DMS53 treated with DMSO at 0.1 percent for 48 hours (cell line): Measurements from ENCODE around the gene DDX56.
"Not testable (repeated sequence)": the region's sequence is repeated elsewhere in the genome, so short reads cannot be mapped to it uniquely, and the experiment has no call there.

ENCODE experiments used
- DNase-seq: peaks from one replicate; lab custom pipeline; 2025; ENCODE audit not compliant: unreplicated experiment; lab: John Stamatoyannopoulos, UW

DDX56 gene

DNA sequence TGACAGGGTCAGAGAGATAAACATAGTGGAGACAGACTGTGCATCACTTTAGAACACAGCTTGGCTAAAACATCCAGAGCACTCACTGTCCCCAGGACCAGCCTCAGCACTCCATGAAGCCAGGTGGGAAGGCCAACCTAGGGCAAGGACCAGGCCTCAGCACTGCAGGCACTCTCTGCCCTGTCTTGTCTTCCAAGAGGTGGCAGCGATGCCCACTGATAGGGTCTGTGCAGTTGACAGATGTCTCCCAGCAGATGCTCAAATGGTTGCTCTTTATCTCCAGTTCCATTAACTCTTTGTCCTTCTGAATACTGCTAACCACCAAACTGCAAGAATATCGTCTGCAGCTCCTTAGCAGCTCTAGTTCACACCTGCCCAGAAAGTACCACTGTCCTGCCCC, 9.1 kb downstream of the DDX56 start:
- no peak for DNase-seq

- no peak for DNase-seq
These were observed 10.5 kb downstream of the DDX56 start for GRCh38 chr7:44563171-44563679.

GRCh38 chr7:44562622-44562962, 11.1 kb downstream of the DDX56 start:
- DNase-seq: not testable (repeated sequence)

GRCh38 chr7:44561962-44562621, 11.6 kb downstream of the DDX56 start:
- no peak for DNase-seq

- DNase-seq: no peak
These were observed 12.2 kb downstream of the DDX56 start for GRCh38 chr7:44561481-44561880.

DNA sequence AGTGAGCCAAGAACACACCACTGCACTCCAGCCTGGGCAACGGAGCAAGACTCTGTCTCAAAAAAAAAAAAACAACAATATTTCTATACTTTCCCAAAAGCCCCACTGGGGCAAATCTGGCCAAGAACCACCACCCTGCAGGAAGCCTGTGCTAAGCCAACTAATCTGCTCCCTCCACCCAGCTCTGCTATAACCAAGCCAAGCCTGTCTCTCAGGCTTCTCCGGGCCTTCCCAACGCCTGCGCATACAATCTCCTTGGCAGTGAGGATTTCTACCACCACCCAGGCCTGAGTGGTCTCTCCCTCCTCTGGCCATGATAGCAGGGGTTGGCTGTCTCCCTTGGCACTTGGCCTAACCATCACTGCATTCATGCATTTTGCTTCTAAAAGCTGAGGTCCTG, 14.2 kb downstream of the DDX56 start:
- no peak for DNase-seq

GRCh38 chr7:44557485-44557884, 16.2 kb downstream of the DDX56 start:
- DNase-seq: no peak

GRCh38 chr7:44555350-44555749, 18.4 kb downstream of the DDX56 start:
- DNase-seq: no peak

- DNase-seq: not testable (repeated sequence)
These were observed 21.2 kb downstream of the DDX56 start for GRCh38 chr7:44552473-44553005.

GRCh38 chr7:44549457-44549856, 24.3 kb downstream of the DDX56 start:
- DNase-seq: no peak

DNA sequence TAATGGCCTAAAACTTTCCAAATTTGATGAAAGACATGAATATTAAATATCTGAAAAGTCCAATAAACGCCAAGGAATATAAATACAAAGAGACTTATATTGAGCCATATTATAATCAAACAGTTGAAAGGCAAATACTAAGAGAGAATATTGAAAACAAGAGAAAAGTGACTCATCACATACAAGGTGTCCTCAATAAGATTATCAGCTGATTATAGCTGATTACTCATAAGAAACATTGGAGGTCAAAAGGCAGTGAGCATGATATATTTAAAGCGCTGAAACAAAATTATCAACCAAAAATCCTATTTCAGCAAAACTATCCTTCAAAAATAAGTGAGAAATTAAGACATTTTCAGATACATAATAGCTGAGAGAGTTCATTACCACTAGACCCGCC, 24.8 kb downstream of the DDX56 start:
- DNase-seq: no peak

GRCh38 chr7:44547536-44548231, 26.0 kb downstream of the DDX56 start:
- no peak for DNase-seq

DNA sequence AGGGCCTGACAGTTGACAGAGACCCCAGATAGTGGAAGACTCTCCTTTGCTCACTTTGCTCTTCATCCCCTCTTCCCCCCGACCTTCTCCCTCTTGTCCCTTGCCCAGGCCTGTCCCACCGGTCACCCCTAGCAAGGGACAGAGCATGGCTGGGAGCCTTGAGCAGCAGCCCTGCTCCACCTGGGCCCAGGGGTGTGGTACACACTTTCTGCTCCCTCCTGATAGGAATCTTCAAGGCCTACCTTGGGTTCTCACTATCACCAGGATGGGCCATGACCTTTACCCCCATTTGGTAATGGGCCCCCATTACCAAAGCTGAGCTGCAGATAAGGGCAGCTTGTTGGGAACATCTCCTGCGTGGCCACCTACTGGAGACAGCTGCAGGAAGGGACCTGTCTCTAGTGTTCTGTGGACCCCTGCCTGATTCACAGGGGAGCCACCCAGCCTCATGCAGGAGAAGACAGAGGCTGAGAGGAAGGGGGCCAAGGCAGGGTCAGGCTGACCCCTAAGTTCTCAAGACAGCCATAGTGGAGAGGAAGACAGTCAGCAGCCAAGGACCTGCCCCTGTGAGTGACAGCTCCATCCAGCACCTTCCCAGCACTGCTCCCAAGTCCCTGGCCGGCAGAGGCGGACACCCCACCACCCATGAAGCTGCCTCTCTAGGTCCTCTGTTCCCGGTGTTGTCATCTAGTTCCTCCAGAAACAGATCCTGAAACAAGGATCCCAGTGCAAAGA, 31.7 kb downstream of the DDX56 start:
- no peak for DNase-seq

DNA sequence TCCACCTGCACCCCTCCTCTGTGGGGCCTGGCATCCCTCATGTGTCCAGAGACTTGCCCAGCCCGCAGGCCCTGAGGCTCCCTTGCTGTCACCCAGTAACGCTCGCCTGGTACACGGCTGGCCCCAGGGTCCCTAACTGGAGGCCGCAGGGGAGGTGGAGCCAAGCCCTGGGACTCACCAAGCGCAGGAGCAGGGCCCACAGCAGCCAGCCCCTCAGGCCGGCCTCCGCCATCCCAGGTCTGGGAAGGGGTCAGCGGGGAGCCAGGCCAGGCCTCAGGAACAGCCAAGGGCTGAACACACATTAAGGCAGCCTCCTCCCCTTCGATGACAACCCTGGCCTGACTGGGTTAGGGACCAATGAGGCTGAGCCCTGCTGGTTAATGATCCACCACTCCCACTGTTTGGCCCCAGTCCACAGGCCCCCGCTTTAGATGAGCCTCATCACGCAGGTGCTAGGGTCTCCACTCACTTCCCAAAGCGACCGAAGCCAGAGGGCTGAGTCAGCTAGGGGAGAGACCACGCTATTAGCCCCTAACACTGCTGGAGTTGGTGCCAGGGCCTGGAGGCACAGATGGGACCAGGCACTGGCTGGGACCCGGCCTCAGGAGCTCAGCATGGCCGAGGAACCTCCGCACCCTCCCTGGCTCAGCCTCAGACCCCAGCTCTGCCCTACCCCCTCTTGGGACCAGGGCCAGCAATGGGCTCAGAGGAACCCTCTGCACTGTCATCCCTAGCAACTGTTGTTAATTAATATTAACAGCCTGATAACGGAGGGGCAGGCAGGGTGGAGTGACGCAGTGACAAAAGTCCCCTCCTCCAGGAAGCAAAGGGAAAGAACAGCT, 32.5 kb downstream of the DDX56 start, which contains the start of gene NPC1L1:
TSS of gene NPC1L1 (minus strand) at position 303 of the 842 bp plus-strand sequence. CDS start at position 232, 71 bp downstream.
- no peak for DNase-seq

DNA sequence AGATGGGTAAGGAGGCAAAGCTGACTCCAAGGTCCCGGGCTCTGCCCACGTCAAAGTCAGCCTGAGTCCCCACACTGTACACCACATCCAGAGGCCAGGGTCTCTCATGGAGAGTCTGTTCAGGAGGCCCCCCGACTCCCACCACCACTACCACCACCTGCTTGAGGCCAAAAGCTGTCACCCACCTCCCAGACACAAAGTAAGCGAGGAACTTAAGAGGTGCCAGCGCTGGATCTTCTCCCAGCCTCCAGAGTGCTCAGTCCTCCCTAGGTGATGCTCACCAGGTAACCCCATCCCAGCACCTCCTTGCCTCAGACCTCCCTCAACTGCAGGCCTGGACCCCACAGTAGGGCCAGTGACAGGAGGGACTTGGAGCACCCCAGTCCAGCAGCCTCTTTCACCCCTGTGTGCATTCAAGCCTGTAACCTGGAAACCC, 33.1 kb downstream of the DDX56 start:
- DNase-seq: no peak

- no peak for DNase-seq
These were observed 33.8 kb downstream of the DDX56 start for GRCh38 chr7:44539669-44540506.

DNA sequence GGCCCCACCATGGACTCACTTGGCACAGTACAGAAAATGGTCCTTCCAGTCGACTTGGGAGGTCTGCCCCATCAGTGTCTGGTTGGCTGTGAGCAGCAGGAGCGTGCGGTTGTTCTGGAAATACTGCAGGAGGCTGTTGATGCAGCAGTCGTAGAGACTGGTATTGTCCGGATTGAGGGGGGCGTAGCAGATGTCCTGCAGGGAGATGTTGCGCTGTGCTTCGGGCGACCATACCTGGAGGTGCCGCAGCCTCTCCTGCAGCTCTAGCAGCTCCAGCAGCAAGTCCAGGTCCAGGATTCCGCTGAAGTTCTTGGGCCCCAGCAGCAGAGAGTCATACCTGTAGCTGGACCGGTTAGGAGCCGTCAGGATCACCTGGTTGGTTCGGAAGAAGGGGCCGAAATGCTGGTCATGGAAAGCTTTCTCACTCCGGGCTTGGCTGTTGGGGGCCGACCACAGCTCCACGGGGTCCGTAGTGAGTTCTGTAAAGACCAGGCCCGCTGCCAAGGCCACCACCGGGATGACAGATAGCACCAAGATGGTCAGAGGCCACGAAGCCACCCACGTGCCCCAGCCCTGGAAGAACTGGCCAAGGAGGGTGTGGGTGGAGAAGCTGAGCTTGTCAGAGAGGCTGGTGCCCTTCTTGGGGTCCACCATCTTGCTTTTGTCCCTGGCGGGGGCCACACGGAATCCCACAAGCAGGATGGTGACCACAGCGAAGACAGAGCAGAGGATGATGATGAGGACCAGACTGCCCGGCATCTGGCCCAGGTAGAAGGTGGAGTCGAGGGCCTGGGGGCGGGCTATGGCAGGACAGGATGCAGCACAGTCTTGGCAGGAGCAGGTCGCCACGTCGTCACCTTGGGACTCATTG, 34.7 kb downstream of the DDX56 start:
- DNase-seq: no peak

- DNase-seq: no peak
These were observed 35.5 kb downstream of the DDX56 start for GRCh38 chr7:44538093-44538797.
